WI38 (cell line): ENCODE data around the gene ECE1.
A peak's percentile ranks its signal among the peaks of the same experiment; 100 is the strongest.
"Not testable (repeated sequence)": the region's sequence is repeated elsewhere in the genome, so short reads cannot be mapped to it uniquely, and the experiment has no call there.

ENCODE experiments used
- H3K4me3 ChIP-seq: 2 replicates; pipeline ENCODE4 v1.5.1; 2011; ENCODE audit warnings: low read depth, mild to moderate bottlenecking, control low read depth, low read length
- TF ChIP-seq, protein P1 (sequence below): IDR thresholded peaks from 2 replicates; pipeline ENCODE4 v1.5.1; 2012; ENCODE audit warnings: low read depth, mild to moderate bottlenecking, control low read depth, low read length

The ECE1 gene

DNA sequence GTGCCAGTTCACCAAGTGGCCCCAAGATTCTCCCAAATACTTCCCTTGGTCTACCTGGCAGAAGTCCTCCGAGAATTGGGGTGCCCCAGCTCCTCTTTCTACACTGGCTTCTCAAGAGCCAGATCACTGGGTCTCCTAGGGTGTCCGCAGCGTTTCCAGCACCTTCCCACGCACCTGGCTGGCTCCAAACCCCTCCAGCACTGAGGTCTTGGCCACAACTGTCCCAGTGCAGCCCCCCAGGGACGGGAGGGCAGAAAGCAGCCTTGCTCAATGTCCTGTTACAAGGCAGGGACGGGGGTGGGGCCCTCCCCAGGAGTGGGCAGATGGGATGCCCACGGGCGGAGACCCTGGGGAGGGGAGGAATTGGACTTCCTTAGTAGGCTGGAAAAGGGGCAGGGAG lies 1.1 kb downstream of the ECE1 start:
- H3K4me3 ChIP-seq = peak overlapping the region; percentile 72
- TF ChIP-seq, protein P1, sequence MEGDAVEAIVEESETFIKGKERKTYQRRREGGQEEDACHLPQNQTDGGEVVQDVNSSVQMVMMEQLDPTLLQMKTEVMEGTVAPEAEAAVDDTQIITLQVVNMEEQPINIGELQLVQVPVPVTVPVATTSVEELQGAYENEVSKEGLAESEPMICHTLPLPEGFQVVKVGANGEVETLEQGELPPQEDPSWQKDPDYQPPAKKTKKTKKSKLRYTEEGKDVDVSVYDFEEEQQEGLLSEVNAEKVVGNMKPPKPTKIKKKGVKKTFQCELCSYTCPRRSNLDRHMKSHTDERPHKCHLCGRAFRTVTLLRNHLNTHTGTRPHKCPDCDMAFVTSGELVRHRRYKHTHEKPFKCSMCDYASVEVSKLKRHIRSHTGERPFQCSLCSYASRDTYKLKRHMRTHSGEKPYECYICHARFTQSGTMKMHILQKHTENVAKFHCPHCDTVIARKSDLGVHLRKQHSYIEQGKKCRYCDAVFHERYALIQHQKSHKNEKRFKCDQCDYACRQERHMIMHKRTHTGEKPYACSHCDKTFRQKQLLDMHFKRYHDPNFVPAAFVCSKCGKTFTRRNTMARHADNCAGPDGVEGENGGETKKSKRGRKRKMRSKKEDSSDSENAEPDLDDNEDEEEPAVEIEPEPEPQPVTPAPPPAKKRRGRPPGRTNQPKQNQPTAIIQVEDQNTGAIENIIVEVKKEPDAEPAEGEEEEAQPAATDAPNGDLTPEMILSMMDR = no peak

DNA sequence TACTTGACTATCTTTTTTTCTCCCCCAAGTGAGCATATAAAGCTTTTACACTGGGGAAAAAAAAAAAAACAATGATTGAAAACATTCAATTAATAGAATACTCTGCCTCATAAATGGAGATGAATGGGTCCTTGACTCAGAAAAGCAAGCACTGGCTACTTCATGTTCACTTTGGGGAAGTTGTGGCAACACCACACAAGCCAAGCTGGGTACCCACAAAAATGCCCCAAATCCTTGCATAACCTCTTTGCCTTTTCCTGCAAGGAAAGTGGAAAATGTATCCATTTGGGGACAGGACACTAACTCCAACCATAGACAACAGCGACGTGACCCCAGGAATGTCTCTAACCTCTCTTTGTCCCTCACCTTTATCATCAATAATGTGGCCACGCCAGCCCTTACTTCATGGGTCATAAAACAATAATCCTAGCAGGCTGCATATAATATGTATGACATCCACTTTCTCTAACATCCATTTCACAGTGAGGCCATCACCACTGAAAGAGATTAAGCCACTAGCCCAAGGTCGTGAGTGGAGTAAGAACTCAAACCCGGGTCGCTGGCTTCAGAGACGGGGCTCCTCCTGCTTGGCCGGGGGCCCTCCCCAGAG lies 2.3 kb downstream of the ECE1 start:
- H3K4me3 ChIP-seq = no peak overlapping the region
- TF ChIP-seq, protein P1 = no peak

GRCh38 chr1:21285386-21285785 lies 4.9 kb downstream of the ECE1 start:
- not testable (repeated sequence) for H3K4me3 ChIP-seq

DNA sequence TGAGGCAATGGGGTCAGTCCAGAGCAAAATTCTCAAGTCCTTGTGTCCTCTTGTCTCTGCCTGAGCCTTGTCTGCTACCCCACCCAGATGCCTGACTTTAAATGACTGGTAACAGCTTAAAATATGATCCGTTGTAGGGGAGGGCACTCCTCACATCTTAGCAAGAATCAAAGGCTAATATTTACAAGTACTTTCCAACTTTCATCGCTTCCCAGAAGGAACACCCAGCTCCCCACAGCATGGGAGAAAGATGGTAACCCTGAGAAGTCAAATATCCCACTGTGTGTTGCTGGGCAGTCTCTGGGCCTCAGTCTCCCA lies 5.2 kb downstream of the ECE1 start:
- TF ChIP-seq, protein P1 = no peak
- H3K4me3 ChIP-seq = no peak overlapping the region

DNA sequence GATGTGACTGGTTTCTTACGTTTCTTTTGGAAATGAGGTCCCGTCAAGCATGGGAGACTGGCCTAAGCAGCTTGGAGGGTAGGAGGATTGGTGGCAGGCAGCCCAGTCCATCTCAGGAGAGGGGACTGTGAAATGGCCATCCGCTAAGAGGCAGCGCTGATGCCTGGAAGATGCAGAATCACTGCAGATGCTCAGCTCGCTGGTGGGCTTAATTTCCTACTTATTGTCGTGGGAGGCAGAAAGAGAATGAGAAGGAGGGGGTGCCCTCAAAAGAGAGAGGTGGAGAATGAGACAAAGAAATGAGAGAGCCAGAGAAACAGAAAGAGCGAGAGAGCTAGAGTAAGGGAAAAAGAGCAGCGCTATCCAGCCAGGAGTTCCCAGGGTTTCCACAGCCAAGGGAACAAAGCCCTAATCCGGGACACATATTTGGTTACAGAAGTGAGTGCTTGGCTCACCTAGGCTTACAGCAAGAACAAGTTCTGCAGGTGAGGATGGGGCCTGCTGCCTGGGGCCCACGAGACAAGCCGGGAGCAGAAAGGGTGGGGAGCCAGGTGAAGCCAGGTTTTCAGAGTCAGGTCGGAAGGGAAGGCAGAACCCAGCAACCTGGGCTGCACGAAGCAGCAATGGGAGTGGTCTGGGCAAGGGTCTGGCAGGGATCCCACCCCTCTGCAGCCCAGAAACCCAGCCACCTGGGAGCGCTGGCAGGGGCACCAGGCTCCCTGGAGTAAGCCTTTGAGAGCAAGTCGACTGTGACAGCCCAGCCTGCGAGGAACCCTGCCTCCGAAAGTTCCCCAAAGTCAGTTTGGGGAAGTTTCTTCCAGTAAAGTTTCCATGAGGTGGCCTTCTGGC lies 5.8 kb downstream of the ECE1 start:
- TF ChIP-seq, protein P1 = no peak
- no peak overlapping the region for H3K4me3 ChIP-seq

DNA sequence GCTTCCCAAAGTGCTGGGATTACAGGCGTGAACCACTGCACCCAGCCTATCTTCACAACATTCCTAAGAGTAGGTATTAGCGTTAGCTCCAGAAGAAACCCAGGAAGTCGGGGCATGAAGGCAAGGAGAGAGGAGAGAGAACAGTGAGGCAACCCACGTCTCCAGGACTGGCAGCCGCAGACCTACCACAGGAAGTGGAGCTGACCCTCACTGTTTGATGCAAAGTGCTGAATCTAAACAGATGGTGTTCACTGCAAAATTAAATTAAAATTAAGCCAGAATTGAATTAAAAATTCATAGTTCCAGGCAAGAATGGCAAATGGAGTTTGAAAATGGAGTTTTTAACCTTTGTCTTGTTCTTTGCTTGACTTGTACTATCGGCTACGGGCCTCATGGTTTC lies 6.7 kb downstream of the ECE1 start:
- no peak overlapping the region for H3K4me3 ChIP-seq
- TF ChIP-seq, protein P1 = no peak

DNA sequence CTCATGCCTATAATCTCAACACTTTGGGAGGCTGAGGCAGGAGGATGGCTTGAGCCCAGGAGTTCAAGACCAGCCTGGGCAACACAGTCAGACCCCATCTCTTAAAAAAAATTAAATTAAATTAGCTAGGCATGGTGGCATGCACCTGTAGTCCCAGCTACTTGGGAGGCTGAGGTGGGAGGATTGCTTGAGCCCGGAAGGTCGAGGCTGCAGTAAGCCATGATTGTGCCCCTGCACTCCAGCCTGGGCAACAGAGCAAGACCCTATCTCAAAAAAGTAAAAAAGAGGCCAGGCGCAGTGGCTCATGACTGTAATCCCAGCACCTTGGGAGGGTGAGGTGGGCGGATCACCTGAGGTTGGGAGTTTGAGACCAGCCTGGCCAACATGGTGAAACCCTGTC lies 8.2 kb downstream of the ECE1 start:
- not testable (repeated sequence) for H3K4me3 ChIP-seq

DNA sequence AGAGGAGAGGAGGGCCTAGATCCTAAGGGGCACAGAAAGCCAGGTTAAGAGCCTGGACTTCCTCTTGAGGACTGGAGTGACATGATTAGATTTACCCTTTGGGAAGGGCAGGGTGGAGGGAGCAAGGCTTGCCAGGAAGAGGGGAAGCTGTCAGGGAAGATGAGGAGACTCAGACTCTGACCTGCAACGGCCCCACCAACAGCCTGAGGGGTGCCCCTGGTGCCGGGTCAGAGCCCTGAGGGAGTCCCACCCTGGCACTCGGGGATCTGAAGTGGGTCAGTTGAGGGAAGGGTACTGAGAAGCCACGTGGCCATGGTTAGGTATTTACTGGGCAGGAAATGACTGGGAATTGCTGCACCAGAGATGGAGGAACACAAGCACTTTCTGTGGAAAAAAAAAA lies 9.8 kb downstream of the ECE1 start:
- TF ChIP-seq, protein P1 = no peak
- no peak overlapping the region for H3K4me3 ChIP-seq
